Fibroblast of lung (primary cell): ENCODE data around the gene POLA1.

Experiments used
- CTCF ChIP-seq, 2 donors: IDR thresholded peaks in 1 of 2; conservative IDR thresholded peaks in 1 of 2; 1 replicate in 1 of 2; 2 replicates in 1 of 2; pipeline ENCODE4 v1.5.1; 2011 to 2012; ENCODE audit warnings: low read length in 2 of 2, control low read depth in 1 of 2, inconsistent platforms in 1 of 2, low read depth in 1 of 2, mild to moderate bottlenecking in 1 of 2
- EZH2 ChIP-seq: IDR thresholded peaks from 2 replicates; pipeline ENCODE4 v1.5.1; 2012; ENCODE audit warnings: low read length, control low read depth, mild to moderate bottlenecking; ENCODE audit errors: missing control alignments

GRCh38 chrX:24748196-24748595 is 54.5 kb downstream of the POLA1 start:
- TF ChIP-seq CTCF (conservative IDR thresholded peaks at IDR 0.05 in 1 of 2, IDR thresholded peaks at IDR 0.05 in 1 of 2; ENCODE audit: low read depth in 1 of 2, low read length in 2 of 2) (no peak), EZH2 (no peak)
